OCI-LY7 (cell line): ENCODE results near the gene PREP. TPM values are rescaled to one million over a fixed set of nuclear protein-coding genes. Genes with fewer than 3 reads are reported as not detected.

Source experiments
- BruUV-seq: library from RNA; stranded (reverse); fragments of 400-500 nt; replicated peaks from 2 replicates; lab custom pipeline; 2021; lab: Mats Ljungman, UMichigan
- CTCF ChIA-PET: fragments of 300-600 bp; sonication (Branson Sonifier 250); formaldehyde crosslinking; loops from one replicate; lab custom pipeline; 2022; ENCODE audit warnings: antibody characterized with exemption; ENCODE audit not compliant: unreplicated experiment; lab: Charles Lee
- POLR2A ChIA-PET: fragments of 300-600 bp; sonication (Branson Sonifier 250); formaldehyde crosslinking; loops from one replicate; lab custom pipeline; 2022; ENCODE audit warnings: antibody characterized with exemption; lab: Charles Lee
- DNase-seq: peaks from one replicate; pipeline ENCODE4 v3.0.0-alpha.2; 2015; ENCODE audit warnings: low spot score
- H2AFZ ChIP-seq: fragments of 200-600 bp; sonication (generic), shearing (Covaris generic); 2 replicates; pipeline ENCODE4 v1.6.1; 2014; ENCODE audit warnings: mild to moderate bottlenecking, antibody characterized with exemption, low read length, moderate library complexity
- H3K27ac ChIP-seq: fragments of 200-600 bp; sonication (generic); 2 replicates; pipeline ENCODE4 v1.5.1; 2014; ENCODE audit warnings: mixed run types, low read depth, mild to moderate bottlenecking, moderate library complexity, low read length, inconsistent platforms; ENCODE audit not compliant: poor library complexity, severe bottlenecking
- H3K36me3 ChIP-seq: fragments of 200-600 bp; sonication (generic); 2 replicates; pipeline ENCODE4 v1.6.1; 2014; ENCODE audit warnings: mild to moderate bottlenecking, antibody characterized with exemption, low read length, moderate library complexity, mixed read lengths; ENCODE audit not compliant: insufficient read depth
- H3K4me1 ChIP-seq: fragments of 200-600 bp; sonication (generic); 2 replicates; pipeline ENCODE4 v1.5.1; 2014; ENCODE audit warnings: mild to moderate bottlenecking, low read length; ENCODE audit not compliant: insufficient read depth, poor library complexity, severe bottlenecking
- H3K4me2 ChIP-seq: fragments of 200-600 bp; sonication (generic); 2 replicates; pipeline ENCODE4 v1.6.1; 2014; ENCODE audit warnings: mild to moderate bottlenecking, low read length
- H3K4me3 ChIP-seq: fragments of 200-600 bp; sonication (generic); 2 replicates; pipeline ENCODE4 v1.5.1; 2014; ENCODE audit warnings: mild to moderate bottlenecking, low read depth, low read length; ENCODE audit not compliant: poor library complexity, severe bottlenecking
- H3K79me2 ChIP-seq: fragments of 200-600 bp; sonication (generic); 2 replicates; pipeline ENCODE4 v1.6.1; 2016; ENCODE audit warnings: low read depth, mild to moderate bottlenecking, low read length, moderate library complexity, mixed read lengths; ENCODE audit not compliant: insufficient read depth
- H3K9me2 ChIP-seq: fragments of 200-600 bp; sonication (generic); 2 replicates; pipeline ENCODE4 v1.6.1; 2016; ENCODE audit warnings: mild to moderate bottlenecking, low read length, mixed read lengths; ENCODE audit not compliant: insufficient read depth
- H3K9me3 ChIP-seq: fragments of 200-600 bp; sonication (generic); 2 replicates; pipeline ENCODE4 v1.6.1; 2014; ENCODE audit warnings: mild to moderate bottlenecking, mixed run types, low read length, mixed read lengths
- H4K20me1 ChIP-seq: fragments of 200-600 bp; sonication (generic); 2 replicates; pipeline ENCODE4 v1.6.1; 2014; ENCODE audit warnings: mild to moderate bottlenecking, antibody characterized with exemption, low read length, moderate library complexity, mixed read lengths; ENCODE audit not compliant: insufficient read depth
- EZH2phosphoT487 ChIP-seq: fragments of 200-600 bp; sonication (generic); IDR thresholded peaks from 2 replicates; pipeline ENCODE4 v1.6.1; 2018; ENCODE audit warnings: low read depth, borderline replicate concordance, mild to moderate bottlenecking, mixed run types, antibody characterized with exemption, low read length, moderate library complexity, mixed read lengths
- intact Hi-C: fragments of 100-400 bp; cut with micrococcal nuclease; formaldehyde crosslinking; loops from one replicate; pipeline ENCODE4 v1.10.0; 2022; ENCODE audit not compliant: unreplicated experiment
- total RNA-seq, 2 experiments: library from RNA; depleted of rRNA in 1 of 2; stranded (reverse); fragments of >200 nt in 1 of 2; shearing (Covaris generic) in 1 of 2; gene quantifications; 2 replicates each; pipeline ENCODE4 v1.2.3, GENCODE V29; 2014 to 2022
- TF ChIP-seq, protein P1 (sequence below): fragments of 200-600 bp; sonication (generic); conservative IDR thresholded peaks from 2 replicates; pipeline ENCODE4 v1.5.1; 2014; ENCODE audit warnings: mild to moderate bottlenecking, antibody characterized with exemption, low read length, moderate library complexity, mixed read lengths

The PREP gene
- total RNA-seq, 2 experiments from 2014 or later = 10.4 to 27.0 TPM

DNA sequence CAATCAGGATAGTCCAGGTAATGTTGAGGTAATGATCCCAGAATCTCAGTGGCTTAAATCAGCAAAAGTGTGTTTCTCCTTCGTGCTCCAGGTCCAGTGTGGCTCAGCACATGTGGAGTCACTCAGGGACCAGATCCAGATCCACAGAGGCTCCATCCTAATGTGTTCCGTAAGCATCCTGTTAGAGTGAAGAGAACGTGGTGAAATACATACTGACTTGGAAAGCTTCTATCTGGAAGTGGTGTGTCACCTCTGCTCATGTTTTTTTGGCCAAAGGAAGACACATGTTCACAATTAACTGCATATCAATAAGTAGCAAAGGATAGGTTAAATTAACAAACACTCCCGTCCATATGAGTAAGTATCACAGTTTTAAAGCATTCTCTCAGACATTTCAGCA is 26.8 kb upstream of the PREP start:
- Histone ChIP-seq H3K4me3 (no peak overlapping the region), H3K36me3 (no peaks in the 10 kb centered on the region), H3K4me2 (no peak overlapping the region), H3K9me2 (no peaks in the 10 kb centered on the region), H2AFZ (no peak overlapping the region), H4K20me1 (no peaks in the 10 kb centered on the region), H3K79me2 (no peaks in the 10 kb centered on the region), H3K9me3 (no peaks in the 10 kb centered on the region), H3K4me1 (no peaks in the 10 kb centered on the region), H3K27ac (no peak overlapping the region)
- no TSS peak for BruUV-seq
- ChIA-PET POLR2A (no interaction called here), CTCF (no interaction called here)
- no peak for DNase-seq
- no peak for TF ChIP-seq EZH2phosphoT487
- TF ChIP-seq, protein P1, sequence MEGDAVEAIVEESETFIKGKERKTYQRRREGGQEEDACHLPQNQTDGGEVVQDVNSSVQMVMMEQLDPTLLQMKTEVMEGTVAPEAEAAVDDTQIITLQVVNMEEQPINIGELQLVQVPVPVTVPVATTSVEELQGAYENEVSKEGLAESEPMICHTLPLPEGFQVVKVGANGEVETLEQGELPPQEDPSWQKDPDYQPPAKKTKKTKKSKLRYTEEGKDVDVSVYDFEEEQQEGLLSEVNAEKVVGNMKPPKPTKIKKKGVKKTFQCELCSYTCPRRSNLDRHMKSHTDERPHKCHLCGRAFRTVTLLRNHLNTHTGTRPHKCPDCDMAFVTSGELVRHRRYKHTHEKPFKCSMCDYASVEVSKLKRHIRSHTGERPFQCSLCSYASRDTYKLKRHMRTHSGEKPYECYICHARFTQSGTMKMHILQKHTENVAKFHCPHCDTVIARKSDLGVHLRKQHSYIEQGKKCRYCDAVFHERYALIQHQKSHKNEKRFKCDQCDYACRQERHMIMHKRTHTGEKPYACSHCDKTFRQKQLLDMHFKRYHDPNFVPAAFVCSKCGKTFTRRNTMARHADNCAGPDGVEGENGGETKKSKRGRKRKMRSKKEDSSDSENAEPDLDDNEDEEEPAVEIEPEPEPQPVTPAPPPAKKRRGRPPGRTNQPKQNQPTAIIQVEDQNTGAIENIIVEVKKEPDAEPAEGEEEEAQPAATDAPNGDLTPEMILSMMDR = no peak
- intact Hi-C loops = loop anchor here (2.0 to 5.0 kb wide), 2 partner anchors 655 to 873 kb away; no protein-coding TSS in a partner anchor

DNA sequence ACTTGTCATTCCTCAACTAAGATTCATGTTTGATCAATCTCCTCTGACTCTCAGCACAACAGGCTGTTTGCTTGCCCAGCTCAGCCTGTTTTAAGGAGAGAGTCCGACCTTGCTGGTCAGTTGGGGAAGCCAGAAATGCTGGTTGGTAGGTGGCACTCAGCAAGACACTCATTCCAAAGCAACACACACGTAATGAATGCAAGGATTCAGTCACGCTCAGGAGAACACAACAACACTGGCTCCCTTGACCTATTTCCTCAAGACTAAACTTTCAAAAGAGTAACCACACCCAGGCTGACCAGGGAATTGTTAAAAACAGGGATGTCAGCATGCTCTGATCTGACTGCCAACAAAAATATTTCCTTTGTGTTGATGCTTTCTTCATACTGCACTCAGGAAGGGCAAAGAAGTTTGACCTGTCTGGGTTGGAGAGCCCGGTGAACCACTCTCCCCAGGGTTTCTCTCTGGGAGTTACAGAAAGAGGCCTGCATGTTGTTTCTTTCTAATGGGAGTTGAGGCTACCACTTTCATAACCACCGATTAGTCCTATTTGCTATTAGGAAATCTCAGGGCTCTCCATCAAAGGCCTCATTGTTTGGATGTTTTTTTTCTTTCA is 25.6 kb upstream of the PREP start:
- H3K4me2 ChIP-seq = no peak overlapping the region

More for the DNA sequence above, 25.6 kb upstream of the PREP start:
- DNase-seq = no peak
- no peak overlapping the region for H2AFZ ChIP-seq
- no peaks in the 10 kb centered on the region for H3K9me2 ChIP-seq
- intact Hi-C loops = no loop called here
- no peaks in the 10 kb centered on the region for H4K20me1 ChIP-seq
- CTCF ChIA-PET = no interaction called here
- no peaks in the 10 kb centered on the region for H3K4me1 ChIP-seq
- H3K4me3 ChIP-seq = no peak overlapping the region
- BruUV-seq = no TSS peak
- TF ChIP-seq, protein P1 = no peak
- no peak for TF ChIP-seq EZH2phosphoT487
- POLR2A ChIA-PET = no interaction called here
- H3K27ac ChIP-seq = no peak overlapping the region
- no peaks in the 10 kb centered on the region for H3K9me3 ChIP-seq
- H3K36me3 ChIP-seq = no peaks in the 10 kb centered on the region
- H3K79me2 ChIP-seq = no peaks in the 10 kb centered on the region
